Small intestine (tissue), 7 donors: ENCODE data around the gene KHK. TPM values are rescaled to one million over a fixed set of nuclear protein-coding genes. Genes with fewer than 3 reads are reported as not detected.
A peak's percentile ranks its signal among the peaks of the same experiment; 100 is the strongest.

Experiments
- DNase-seq, 2 donors: peaks; one replicate each; pipeline versions ENCODE4 v3.0.0 to v3.0.0-alpha.2; 2013
- FAIRE-seq: peaks from 2 replicates; lab custom pipeline; 2012; peaks lifted over from hg19 to GRCh38; lab: Jason Lieb, UNC
- H3K27ac ChIP-seq, 3 donors: one replicate each; pipeline ENCODE4 v1.5.1; 2013; ENCODE audit warnings: low read length in 2 of 3, mild to moderate bottlenecking in 2 of 3, control low read depth in 1 of 3, inconsistent platforms in 1 of 3, low read depth in 1 of 3, moderate library complexity in 1 of 3
- H3K27me3 ChIP-seq, 3 donors: one replicate each; pipeline ENCODE4 v1.6.1; 2013; ENCODE audit warnings: low read length in 3 of 3, inconsistent platforms in 1 of 3; ENCODE audit not compliant: control insufficient read depth in 3 of 3, insufficient read depth in 3 of 3
- H3K36me3 ChIP-seq, 3 donors: one replicate each; pipeline ENCODE4 v1.6.1; 2013; ENCODE audit warnings: low read length in 3 of 3, inconsistent platforms in 1 of 3, low read depth in 1 of 3, mild to moderate bottlenecking in 1 of 3, moderate library complexity in 1 of 3; ENCODE audit not compliant: control insufficient read depth in 3 of 3, insufficient read depth in 2 of 3
- H3K4me1 ChIP-seq, 3 donors: one replicate each; pipeline ENCODE4 v1.6.1; 2013; ENCODE audit warnings: low read length in 2 of 3, inconsistent platforms in 1 of 3, low read depth in 1 of 3, mild to moderate bottlenecking in 1 of 3, moderate library complexity in 1 of 3; ENCODE audit not compliant: control insufficient read depth in 3 of 3, insufficient read depth in 2 of 3
- H3K4me3 ChIP-seq, 3 donors: one replicate each; pipeline ENCODE4 v1.5.1; 2013; ENCODE audit warnings: low read length in 3 of 3, control low read depth in 1 of 3, inconsistent platforms in 1 of 3, low read depth in 1 of 3, mild to moderate bottlenecking in 1 of 3, moderate library complexity in 1 of 3
- H3K9me3 ChIP-seq, 2 donors: one replicate each; pipeline ENCODE4 v1.6.1; 2013; ENCODE audit warnings: low read depth in 1 of 2, low read length in 1 of 2; ENCODE audit not compliant: control insufficient read depth in 2 of 2, insufficient read depth in 1 of 2
- WGBS, 3 donors: extraction: QIAGEN DNeasy Blood & Tissue Kit; methylation state at CpG; one replicate each; pipeline ENCODE4 v1.1.7; 2013; 5-methylcytosine and 5-hydroxymethylcytosine counted together
- polyA plus RNA-seq, 4 donors: library from polyadenylated mRNA; stranded (reverse) in 3 of 4; unstranded in 1 of 4; fragments of 200-250 nt in 3 of 4; fragments of 120-200 nt in 1 of 4; gene quantifications; one replicate each; pipeline versions ENCODE4 v1.2.1 to v1.2.3, GENCODE V29; 2013
- donor health status: healthy with polysubstance abuse.
- donor health status: control.
- donor health status: control.
- donor health status: Bipolar disorder and iron deficiency.
- donor health status: healthy.

KHK gene
- polyA plus RNA-seq, 4 donors: 225 to 643 (median 399) TPM

GRCh38 chr2:27134781-27135477 is 48.4 kb downstream of the KHK start:
- DNase-seq (no peak), FAIRE-seq (no peak)
- H3K27ac ChIP-seq: no peak overlapping the region
- H3K27me3 ChIP-seq: no peaks in the 10 kb centered on the region
- H3K9me3 ChIP-seq: no peaks in the 10 kb centered on the region
- peak overlapping the region in 1 of 3 donors; percentile 21 for H3K4me3 ChIP-seq
- peaks cover 9 to 33% (median 9%) of the 10 kb centered on the region in 3 donors for H3K36me3 ChIP-seq
- WGBS, 3 donors: 48 to 54% (median 50%) methylated on average over 33 of the region's 33 CpGs
- peaks cover 3 to 9% (median 7%) of the 10 kb centered on the region in 3 donors for H3K4me1 ChIP-seq

- no peak for DNase-seq
- H3K27me3 ChIP-seq: no peaks in the 10 kb centered on the region
- no peak for FAIRE-seq
Observed at GRCh38 chr2:27135478-27135955, 48.9 kb downstream of the KHK start.

GRCh38 chr2:27136751-27137150 is 50.2 kb downstream of the KHK start:
- no peak for FAIRE-seq
- Histone ChIP-seq H3K4me1 (peaks cover 3 to 9% (median 7%) of the 10 kb centered on the region in 3 donors), H3K27me3 (no peaks in the 10 kb centered on the region), H3K4me3 (no peak overlapping the region), H3K9me3 (no peaks in the 10 kb centered on the region), H3K27ac (no peak overlapping the region), H3K36me3 (peaks cover 0 to 15% (median 6%) of the 10 kb centered on the region in 3 donors)
- no peak for DNase-seq
- 88 to 91% (median 91%) methylated on average over 7 of the region's 7 CpGs for WGBS, 3 donors

More at GRCh38 chr2:27135478-27135955, 48.9 kb downstream of the KHK start:
- peaks cover 3 to 9% (median 7%) of the 10 kb centered on the region in 3 donors for H3K4me1 ChIP-seq
- no peaks in the 10 kb centered on the region for H3K9me3 ChIP-seq
- H3K27ac ChIP-seq: no peak overlapping the region
- H3K4me3 ChIP-seq: no peak overlapping the region
- WGBS, 3 donors: 82 to 84% (median 83%) methylated on average over 12 of the region's 12 CpGs
- H3K36me3 ChIP-seq: peaks cover 5 to 27% (median 9%) of the 10 kb centered on the region in 3 donors

DNA sequence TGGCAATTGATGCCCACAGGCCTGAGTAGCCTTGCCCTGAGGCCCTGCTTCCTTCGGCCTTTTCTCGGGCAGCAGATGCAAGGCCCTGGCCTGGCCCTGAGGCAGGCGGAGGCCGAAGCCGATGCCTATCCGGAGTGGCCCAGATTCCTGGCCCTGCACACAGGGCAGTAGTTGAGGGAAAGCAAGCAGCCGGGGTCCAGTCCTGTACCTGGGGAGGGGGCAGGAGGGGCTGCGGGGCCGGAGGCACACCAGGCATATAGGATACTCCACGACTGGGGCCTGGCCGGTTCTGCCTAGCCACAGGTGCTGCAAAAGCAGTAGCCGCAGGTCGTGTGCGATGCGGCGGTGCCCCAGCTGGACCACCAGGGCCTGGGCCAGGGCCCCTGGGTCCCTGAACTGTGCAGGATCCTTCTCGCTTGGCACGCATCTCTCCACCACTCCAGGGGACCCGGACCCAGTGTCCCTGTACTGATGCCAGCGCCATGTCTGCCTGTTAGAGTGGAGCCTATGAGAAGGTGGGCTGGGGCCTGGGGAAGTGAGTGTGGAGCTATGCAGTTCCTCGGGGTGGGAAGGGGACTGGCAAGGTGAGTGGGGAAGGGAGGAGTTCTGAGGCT is 50.9 kb downstream of the KHK start:
- Histone ChIP-seq H3K4me3 (no peak overlapping the region), H3K27ac (no peak overlapping the region), H3K27me3 (no peaks in the 10 kb centered on the region), H3K36me3 (peaks cover 0 to 8% (median 0%) of the 10 kb centered on the region in 3 donors), H3K9me3 (no peaks in the 10 kb centered on the region), H3K4me1 (peaks cover 3 to 9% (median 7%) of the 10 kb centered on the region in 3 donors)
- DNase-seq (no peak), FAIRE-seq (no peak)
- WGBS, 3 donors: 91 to 93% (median 92%) methylated on average over 19 to 21 of the region's 21 CpGs

DNA sequence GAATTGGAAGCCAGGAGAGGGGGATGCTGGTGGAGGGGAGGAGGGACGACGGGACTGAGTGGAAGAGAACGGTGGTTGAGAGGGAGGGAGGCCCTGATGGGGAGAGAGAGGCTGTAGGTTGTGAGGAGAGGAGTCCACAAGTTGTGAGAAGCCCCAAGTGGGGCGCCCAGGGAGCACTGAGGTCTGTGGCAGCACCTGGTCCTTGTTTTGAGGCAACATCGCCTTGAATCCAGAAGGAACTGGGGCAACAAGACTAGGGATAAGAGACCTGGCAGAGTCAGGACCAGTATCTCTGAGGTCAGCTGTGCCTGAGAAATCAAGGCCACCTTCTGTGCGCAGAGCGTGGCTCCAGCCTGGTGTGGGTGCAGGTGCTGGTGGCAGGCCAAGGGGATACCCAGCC is 51.5 kb downstream of the KHK start:
- 78 to 88% (median 85%) methylated on average over 7 of the region's 7 CpGs for WGBS, 3 donors
- peaks cover 0 to 2% (median 0%) of the 10 kb centered on the region in 3 donors for H3K36me3 ChIP-seq
- DNase-seq: no peak
- H3K9me3 ChIP-seq: no peaks in the 10 kb centered on the region
- H3K27ac ChIP-seq: no peak overlapping the region
- FAIRE-seq: no peak
- H3K27me3 ChIP-seq: no peaks in the 10 kb centered on the region
- peaks cover 2 to 5% (median 5%) of the 10 kb centered on the region in 3 donors for H3K4me1 ChIP-seq
- no peak overlapping the region for H3K4me3 ChIP-seq

GRCh38 chr2:27139310-27139709 is 52.7 kb downstream of the KHK start, which contains the start of gene PRR30:
Gene PRR30, minus strand, starts transcription at chr2:27139410. Its CDS starts 1,081 bp downstream, at chr2:27138329.
- Histone ChIP-seq H3K27ac (no peak within 1 kb of the TSS), H3K4me3 (no peak within 1 kb of the TSS), H3K9me3 (no peaks in the 10 kb centered on the region), H3K27me3 (peaks cover 0 to 2% (median 0%) of the 10 kb centered on the region in 3 donors), H3K4me1 (no peaks in the 10 kb centered on the region), H3K36me3 (no peaks in the 10 kb centered on the region)
- FAIRE-seq: no peak
- no peak for DNase-seq
- WGBS, 3 donors: 58 to 72% (median 72%) methylated on average over 4 of the region's 4 CpGs

GRCh38 chr2:27143285-27143684 is 56.7 kb downstream of the KHK start:
- 38 to 71% (median 43%) methylated on average over 1 of the region's 1 CpG for WGBS, 3 donors
- H3K27ac ChIP-seq: no peak overlapping the region
- DNase-seq (no peak), FAIRE-seq (no peak)
- H3K36me3 ChIP-seq: no peaks in the 10 kb centered on the region
- H3K9me3 ChIP-seq: no peaks in the 10 kb centered on the region
- H3K4me1 ChIP-seq: peaks cover 0 to 4% (median 0%) of the 10 kb centered on the region in 3 donors
- H3K27me3 ChIP-seq: peaks cover 0 to 2% (median 0%) of the 10 kb centered on the region in 3 donors
- H3K4me3 ChIP-seq: no peak overlapping the region

DNA sequence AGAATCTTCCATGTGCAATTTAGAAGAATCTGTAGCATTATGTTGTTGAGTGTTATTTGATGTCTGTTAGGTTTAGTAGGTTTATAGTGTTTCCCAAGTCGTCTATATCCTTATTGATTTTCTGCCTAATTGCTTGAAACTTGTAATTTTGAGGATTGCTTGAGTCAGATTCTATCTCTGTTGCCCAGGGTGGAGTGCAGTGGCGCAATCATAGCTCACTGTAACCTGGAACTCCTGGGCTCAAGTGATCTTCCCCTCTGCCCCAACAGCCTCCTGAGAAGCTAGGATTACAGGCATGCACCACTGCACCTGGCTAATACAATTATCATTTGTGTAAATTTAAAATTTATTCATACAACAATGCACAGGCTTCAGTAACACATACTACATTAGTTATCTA is 59.1 kb downstream of the KHK start:
- H3K27ac ChIP-seq: no peak overlapping the region
- H3K4me3 ChIP-seq: no peak overlapping the region
- 48 to 75% (median 66%) methylated on average over 2 of the region's 2 CpGs for WGBS, 3 donors
- DNase-seq: no peak
- peaks cover 0 to 18% (median 4%) of the 10 kb centered on the region in 3 donors for H3K4me1 ChIP-seq
- no peak for FAIRE-seq
- no peaks in the 10 kb centered on the region for H3K36me3 ChIP-seq
- H3K27me3 ChIP-seq: peaks cover 0 to 4% (median 2%) of the 10 kb centered on the region in 3 donors
- no peaks in the 10 kb centered on the region for H3K9me3 ChIP-seq
